ENCODE results near the gene POLN. TPM values are rescaled to one million over a fixed set of nuclear protein-coding genes. Genes with fewer than 3 reads are reported as not detected.
"Not testable (repeated sequence)": the region's sequence is repeated elsewhere in the genome, so short reads cannot be mapped to it uniquely, and the experiment has no call there.

The POLN gene
- total RNA-seq, 2 experiments from 2014 or later = 2.1 to 2.3 TPM

GRCh38 chr4:2165391-2165790 is 76.5 kb downstream of the POLN start:
- Histone ChIP-seq H3K4me1 (ENCODE audit: insufficient read depth, low read length) (no peaks in the 10 kb centered on the region), H3K9me3 (ENCODE audit: control insufficient read depth in 1 of 2, insufficient read depth in 1 of 2, low read length in 2 of 2) (no peaks in the 10 kb centered on the region), H3K27me3 (ENCODE audit: control insufficient read depth in 1 of 2, insufficient read depth in 2 of 2, low read length in 2 of 2) (no peaks in the 10 kb centered on the region), H3K4me3 (ENCODE audit: low read length) (no peak overlapping the region), H3K27ac (ENCODE audit: low read depth in 1 of 2, low read length in 2 of 2) (no peak overlapping the region), H3K36me3 (ENCODE audit: insufficient read depth, low read length) (no peaks in the 10 kb centered on the region)
- intact Hi-C loops (cut with DNase I, micrococcal nuclease) = no loop called here
- TF ChIP-seq, protein P1, sequence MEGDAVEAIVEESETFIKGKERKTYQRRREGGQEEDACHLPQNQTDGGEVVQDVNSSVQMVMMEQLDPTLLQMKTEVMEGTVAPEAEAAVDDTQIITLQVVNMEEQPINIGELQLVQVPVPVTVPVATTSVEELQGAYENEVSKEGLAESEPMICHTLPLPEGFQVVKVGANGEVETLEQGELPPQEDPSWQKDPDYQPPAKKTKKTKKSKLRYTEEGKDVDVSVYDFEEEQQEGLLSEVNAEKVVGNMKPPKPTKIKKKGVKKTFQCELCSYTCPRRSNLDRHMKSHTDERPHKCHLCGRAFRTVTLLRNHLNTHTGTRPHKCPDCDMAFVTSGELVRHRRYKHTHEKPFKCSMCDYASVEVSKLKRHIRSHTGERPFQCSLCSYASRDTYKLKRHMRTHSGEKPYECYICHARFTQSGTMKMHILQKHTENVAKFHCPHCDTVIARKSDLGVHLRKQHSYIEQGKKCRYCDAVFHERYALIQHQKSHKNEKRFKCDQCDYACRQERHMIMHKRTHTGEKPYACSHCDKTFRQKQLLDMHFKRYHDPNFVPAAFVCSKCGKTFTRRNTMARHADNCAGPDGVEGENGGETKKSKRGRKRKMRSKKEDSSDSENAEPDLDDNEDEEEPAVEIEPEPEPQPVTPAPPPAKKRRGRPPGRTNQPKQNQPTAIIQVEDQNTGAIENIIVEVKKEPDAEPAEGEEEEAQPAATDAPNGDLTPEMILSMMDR (IDR thresholded peaks at IDR 0.05) = no peak
- DNase-seq (no peak), ATAC-seq (ENCODE audit: poor library complexity) (no peak)
- Mint-ChIP-seq H3K4me3 (no peak overlapping the region), H3K27ac (no peak overlapping the region), H3K4me1 (ENCODE audit: low read depth) (no peaks in the 10 kb centered on the region), H3K9me3 (no peaks in the 10 kb centered on the region), H3K36me3 (ENCODE audit: low read depth) (no peaks in the 10 kb centered on the region), H3K27me3 (no peaks in the 10 kb centered on the region)
- ChIA-PET CTCF (no interaction called here), POLR2A (no interaction called here)

DNA sequence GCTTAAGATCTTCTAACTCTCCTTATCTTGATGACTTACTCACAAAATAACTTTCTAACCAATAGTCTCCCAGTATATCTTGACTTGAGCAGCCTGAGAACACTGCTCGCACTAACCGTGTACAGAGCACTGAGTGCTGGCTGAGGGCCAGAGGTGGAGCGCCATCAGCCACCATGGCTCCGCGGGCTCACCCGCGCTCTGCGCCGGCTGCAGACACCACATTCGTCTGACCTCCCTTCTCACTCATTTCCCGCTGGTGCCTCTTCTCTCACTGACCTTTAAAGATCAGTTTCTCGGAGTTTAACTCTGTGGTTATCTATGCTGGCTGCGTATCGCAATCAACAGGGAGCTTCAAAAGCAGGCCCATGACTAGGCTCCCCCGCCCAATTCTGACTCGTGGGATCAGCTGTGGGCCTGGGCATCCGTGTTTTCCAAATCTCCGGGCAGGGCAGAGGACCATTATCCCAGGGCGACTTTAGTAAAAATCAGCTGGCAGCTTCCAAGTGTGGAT is 78.6 kb downstream of the POLN start:
- H3K27ac Mint-ChIP-seq = no peak overlapping the region
- Histone ChIP-seq H3K27ac (ENCODE audit: low read depth in 1 of 2, low read length in 2 of 2) (no peak overlapping the region), H3K27me3 (ENCODE audit: control insufficient read depth in 1 of 2, insufficient read depth in 2 of 2, low read length in 2 of 2) (no peaks in the 10 kb centered on the region), H3K36me3 (ENCODE audit: insufficient read depth, low read length) (no peaks in the 10 kb centered on the region), H3K4me3 (ENCODE audit: low read length) (no peak overlapping the region), H3K9me3 (ENCODE audit: control insufficient read depth in 1 of 2, insufficient read depth in 1 of 2, low read length in 2 of 2) (no peaks in the 10 kb centered on the region), H3K4me1 (ENCODE audit: insufficient read depth, low read length) (no peaks in the 10 kb centered on the region)
- TF ChIP-seq, protein P1 (IDR thresholded peaks at IDR 0.05) = no peak
- no peaks in the 10 kb centered on the region for H3K27me3 Mint-ChIP-seq
- ChIA-PET POLR2A (no interaction called here), CTCF (no interaction called here)
- no peaks in the 10 kb centered on the region for H3K36me3 Mint-ChIP-seq (ENCODE audit: low read depth)
- no peaks in the 10 kb centered on the region for H3K4me1 Mint-ChIP-seq (ENCODE audit: low read depth)
- ATAC-seq (ENCODE audit: poor library complexity) = no peak
- intact Hi-C loops (cut with DNase I, micrococcal nuclease) = no loop called here
- H3K9me3 Mint-ChIP-seq = no peaks in the 10 kb centered on the region
- DNase-seq = no peak
- no peak overlapping the region for H3K4me3 Mint-ChIP-seq

DNA sequence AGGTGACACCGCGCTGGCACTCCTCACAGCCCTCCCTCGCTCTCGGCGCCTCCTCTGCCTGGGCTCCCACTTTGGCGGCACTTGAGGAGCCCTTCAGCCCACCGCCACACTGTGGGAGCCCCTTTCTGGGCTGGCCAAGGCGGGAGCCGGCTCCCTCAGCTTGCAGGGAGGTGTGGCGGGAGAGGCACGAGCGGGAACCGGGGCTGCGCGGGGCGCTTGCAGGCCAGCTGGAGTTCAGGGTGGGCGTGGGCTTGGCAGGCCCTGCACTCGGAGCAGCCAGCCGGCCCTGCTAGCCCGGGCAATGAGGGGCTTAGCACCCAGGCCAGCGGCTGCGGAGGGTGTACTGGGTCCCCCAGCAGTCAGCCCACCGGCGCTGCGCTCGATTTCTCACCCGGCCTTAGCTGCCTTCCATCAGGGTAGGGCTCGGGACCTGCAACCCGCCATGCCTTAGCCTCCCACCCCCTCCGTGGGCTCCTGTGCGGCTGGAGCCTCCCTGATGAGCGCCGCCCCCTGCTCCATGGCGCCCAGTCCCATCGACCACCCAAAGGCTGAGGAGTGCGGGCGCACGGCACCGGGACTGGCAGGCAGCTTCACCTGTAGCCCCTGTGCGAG is 80.7 kb downstream of the POLN start:
- H3K27me3 ChIP-seq (ENCODE audit: control insufficient read depth in 1 of 2, insufficient read depth in 2 of 2, low read length in 2 of 2); H3K36me3 Mint-ChIP-seq (ENCODE audit: low read depth); DNase-seq; H3K36me3 ChIP-seq (ENCODE audit: insufficient read depth, low read length); POLR2A ChIA-PET; intact Hi-C loops (cut with DNase I, micrococcal nuclease); H3K9me3 ChIP-seq (ENCODE audit: control insufficient read depth in 1 of 2, insufficient read depth in 1 of 2, low read length in 2 of 2); H3K27ac Mint-ChIP-seq; H3K27ac ChIP-seq (ENCODE audit: low read depth in 1 of 2, low read length in 2 of 2); H3K9me3 Mint-ChIP-seq; H3K4me3 Mint-ChIP-seq; H3K4me1 Mint-ChIP-seq (ENCODE audit: low read depth); H3K27me3 Mint-ChIP-seq; ATAC-seq (ENCODE audit: poor library complexity); CTCF ChIA-PET; H3K4me1 ChIP-seq (ENCODE audit: insufficient read depth, low read length); H3K4me3 ChIP-seq (ENCODE audit: low read length): not testable (repeated sequence)

DNA sequence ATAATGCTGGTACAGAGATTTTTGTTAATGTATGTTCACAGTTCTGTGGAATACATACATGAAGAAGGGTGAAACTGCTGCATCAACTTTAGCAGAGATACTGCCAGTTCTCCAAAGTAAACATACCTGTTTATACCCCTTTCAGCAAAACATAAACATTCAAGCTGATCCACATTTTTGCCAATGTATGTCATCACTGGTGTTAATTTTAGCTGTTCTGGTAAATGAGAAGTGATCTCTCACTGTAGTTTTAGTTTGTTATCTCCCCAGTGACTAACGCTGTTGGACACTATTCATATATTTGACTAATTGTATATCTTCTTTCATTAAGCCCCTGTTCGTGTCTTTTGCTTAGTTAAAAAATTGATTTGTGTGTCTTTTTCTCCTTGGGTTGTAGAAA is 82.0 kb downstream of the POLN start:
- Histone ChIP-seq H3K27me3 (ENCODE audit: control insufficient read depth in 1 of 2, insufficient read depth in 2 of 2, low read length in 2 of 2) (no peaks in the 10 kb centered on the region), H3K9me3 (ENCODE audit: control insufficient read depth in 1 of 2, insufficient read depth in 1 of 2, low read length in 2 of 2) (no peaks in the 10 kb centered on the region), H3K4me1 (ENCODE audit: insufficient read depth, low read length) (no peaks in the 10 kb centered on the region), H3K27ac (ENCODE audit: low read depth in 1 of 2, low read length in 2 of 2) (no peak overlapping the region), H3K36me3 (ENCODE audit: insufficient read depth, low read length) (no peaks in the 10 kb centered on the region), H3K4me3 (ENCODE audit: low read length) (no peak overlapping the region)
- Mint-ChIP-seq H3K4me1 (ENCODE audit: low read depth) (no peaks in the 10 kb centered on the region), H3K27me3 (no peaks in the 10 kb centered on the region), H3K9me3 (no peaks in the 10 kb centered on the region), H3K36me3 (ENCODE audit: low read depth) (no peaks in the 10 kb centered on the region), H3K4me3 (no peak overlapping the region), H3K27ac (no peak overlapping the region)
- POLR2A ChIA-PET = no interaction called here
- DNase-seq (no peak), ATAC-seq (ENCODE audit: poor library complexity) (no peak)
- intact Hi-C loops (cut with DNase I, micrococcal nuclease) = no loop called here
- TF ChIP-seq, protein P1 (IDR thresholded peaks at IDR 0.05) = no peak
- CTCF ChIA-PET = no interaction called here
